Ishikawa (cell line): Measurements from ENCODE around the gene UQCRH.

ENCODE experiments used
- CEBPB ChIP-seq: IDR thresholded peaks from 2 replicates; pipeline ENCODE4 v1.6.1; 2012
- FOXM1 ChIP-seq: IDR thresholded peaks from 2 replicates; pipeline ENCODE4 v1.6.1; 2012; ENCODE audit warnings: low read depth, borderline replicate concordance
- NFIC ChIP-seq: IDR thresholded peaks from 2 replicates; pipeline ENCODE4 v1.6.1; 2012
- TAF1 ChIP-seq: IDR thresholded peaks from 2 replicates; pipeline ENCODE4 v1.6.1; 2012; ENCODE audit warnings: low read depth, mild to moderate bottlenecking
- ZBTB7A ChIP-seq: IDR thresholded peaks from 2 replicates; pipeline ENCODE4 v1.6.1; 2012; ENCODE audit warnings: low read depth
- TF ChIP-seq, protein P1 (sequence below): IDR thresholded peaks from 2 replicates; pipeline ENCODE4 v1.6.1; 2012

DNA sequence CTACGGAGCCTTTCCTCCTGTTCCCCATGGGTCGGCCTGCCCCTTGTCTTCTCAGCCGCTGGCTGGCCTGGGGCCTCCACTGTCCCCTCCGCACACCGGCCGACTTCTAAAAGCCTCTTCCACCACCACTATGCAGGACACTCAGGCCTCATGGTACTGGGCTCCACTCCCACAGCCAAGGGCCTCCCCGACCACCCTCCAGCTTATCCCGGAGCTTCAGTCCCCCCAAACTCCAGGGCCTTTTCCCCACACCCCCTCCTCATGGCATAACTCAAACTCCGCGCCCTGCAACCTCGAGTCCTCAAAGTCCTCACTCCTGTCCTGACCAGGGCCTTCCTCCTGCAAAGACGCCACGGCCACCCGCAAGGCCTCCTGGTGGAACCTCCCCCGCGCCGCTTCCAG is 2.1 kb upstream of the UQCRH start:
- TF ChIP-seq CEBPB (no peak), NFIC (no peak), TAF1 (no peak), ZBTB7A (no peak), FOXM1 (no peak)
- TF ChIP-seq, protein P1, sequence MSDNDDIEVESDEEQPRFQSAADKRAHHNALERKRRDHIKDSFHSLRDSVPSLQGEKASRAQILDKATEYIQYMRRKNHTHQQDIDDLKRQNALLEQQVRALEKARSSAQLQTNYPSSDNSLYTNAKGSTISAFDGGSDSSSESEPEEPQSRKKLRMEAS = no peak
